CD14-positive monocyte (primary cell): ENCODE results near the gene LSS. TPM values are rescaled to one million over a fixed set of nuclear protein-coding genes. Genes with fewer than 3 reads are reported as not detected.
A peak's percentile ranks its signal among the peaks of the same experiment; 100 is the strongest.

Experiments used
- DNase-seq, 3 donors: peaks; one replicate each; pipeline ENCODE4 v3.0.0-alpha.2; 2011 to 2022
- H2AFZ ChIP-seq: 2 replicates; pipeline ENCODE4 v1.6.0; 2012; ENCODE audit warnings: mild to moderate bottlenecking, low read depth, low read length, inconsistent platforms; ENCODE audit not compliant: insufficient read depth, poor library complexity, severe bottlenecking
- H3K27ac ChIP-seq, 2 donors: 1 replicate in 1 of 2; 2 replicates in 1 of 2; pipeline ENCODE4 v1.5.1; 2012 to 2013; ENCODE audit warnings: low read length in 2 of 2, control low read depth in 1 of 2, inconsistent platforms in 1 of 2, low read depth in 1 of 2, mild to moderate bottlenecking in 1 of 2
- H3K27me3 ChIP-seq, 2 donors: one replicate each; pipeline versions ENCODE4 v1.6.0 to v1.6.1; 2011 to 2013; ENCODE audit warnings: low read length in 2 of 2; ENCODE audit not compliant: control insufficient read depth in 2 of 2, insufficient read depth in 2 of 2
- H3K36me3 ChIP-seq, 2 donors: replicated peaks in 1 of 2; 1 replicate in 1 of 2; 2 replicates in 1 of 2; pipeline versions ENCODE4 v1.5.1 to v1.6.1; 2012 to 2013; ENCODE audit warnings: low read length in 2 of 2, control low read depth in 1 of 2, inconsistent platforms in 1 of 2, mild to moderate bottlenecking in 1 of 2; ENCODE audit not compliant: insufficient read depth in 2 of 2, control insufficient read depth in 1 of 2
- H3K4me1 ChIP-seq, 2 donors: 1 replicate in 1 of 2; 2 replicates in 1 of 2; pipeline versions ENCODE4 v1.5.1 to v1.6.1; 2012 to 2013; ENCODE audit warnings: low read length in 2 of 2, control low read depth in 1 of 2, inconsistent platforms in 1 of 2, mild to moderate bottlenecking in 1 of 2, moderate library complexity in 1 of 2; ENCODE audit not compliant: insufficient read depth in 2 of 2, control insufficient read depth in 1 of 2
- H3K4me2 ChIP-seq: replicated peaks from 2 replicates; pipeline ENCODE3; 2012; ENCODE audit warnings: low read length, moderate library complexity, mild to moderate bottlenecking; ENCODE audit not compliant: poor library complexity, severe bottlenecking; ENCODE audit errors: extremely low read depth
- H3K4me3 ChIP-seq, 3 experiments: fragments of 200-600 bp in 1 of 3; sonication (generic) in 1 of 3; replicated peaks in 1 of 3; 1 replicate in 2 of 3; 2 replicates in 1 of 3; pipeline ENCODE4 v1.5.1; 2011 to 2013; ENCODE audit warnings: low read length in 3 of 3, mild to moderate bottlenecking in 3 of 3, control low read depth in 2 of 3, low read depth in 2 of 3, inconsistent platforms in 1 of 3, moderate library complexity in 1 of 3
- H3K79me2 ChIP-seq: 2 replicates; pipeline ENCODE4 v1.6.0; 2012; ENCODE audit warnings: mild to moderate bottlenecking, control low read depth, inconsistent platforms, low read length, moderate library complexity; ENCODE audit not compliant: insufficient read depth
- H3K9ac ChIP-seq: 2 replicates; pipeline ENCODE4 v1.6.0; 2017; ENCODE audit warnings: low read length, mild to moderate bottlenecking; ENCODE audit not compliant: insufficient read depth, poor library complexity, severe bottlenecking
- H3K9me3 ChIP-seq, 2 donors: replicated peaks in 1 of 2; 1 replicate in 1 of 2; 2 replicates in 1 of 2; pipeline versions ENCODE4 v1.5.1 to v1.6.1; 2012 to 2013; ENCODE audit warnings: low read length in 2 of 2, control low read depth in 1 of 2; ENCODE audit not compliant: control insufficient read depth in 1 of 2, insufficient read depth in 1 of 2
- H4K20me1 ChIP-seq: 2 replicates; pipeline ENCODE4 v1.6.0; 2012; ENCODE audit warnings: mild to moderate bottlenecking, low read length, control low read depth, moderate library complexity; ENCODE audit not compliant: insufficient read depth
- H3K27ac Mint-ChIP-seq, 7 donors: one replicate each; pipeline ENCODE4 v1.8.0; 2020; ENCODE audit warnings: mild to moderate bottlenecking in 7 of 7, mixed read lengths in 7 of 7, moderate library complexity in 6 of 7, inconsistent platforms in 2 of 7
- H3K27me3 Mint-ChIP-seq, 3 donors: one replicate each; pipeline ENCODE4 v1.8.0; 2021 to 2022; ENCODE audit warnings: low read depth in 3 of 3, mild to moderate bottlenecking in 3 of 3, mixed read lengths in 3 of 3, moderate library complexity in 3 of 3, inconsistent platforms in 1 of 3
- H3K36me3 Mint-ChIP-seq, 2 donors: one replicate each; pipeline ENCODE4 v1.8.0; 2020; ENCODE audit warnings: mixed read lengths in 2 of 2, inconsistent platforms in 1 of 2, mild to moderate bottlenecking in 1 of 2
- H3K4me1 Mint-ChIP-seq: one replicate; pipeline ENCODE4 v1.8.0; 2020; ENCODE audit warnings: mild to moderate bottlenecking, mixed read lengths
- H3K4me3 Mint-ChIP-seq, 2 donors: one replicate each; pipeline ENCODE4 v1.8.0; 2020; ENCODE audit warnings: mild to moderate bottlenecking in 2 of 2, mixed read lengths in 2 of 2, moderate library complexity in 1 of 2
- H3K9me3 Mint-ChIP-seq, 7 donors: one replicate each; pipeline ENCODE4 v1.8.0; 2020 to 2022; ENCODE audit warnings: mixed read lengths in 7 of 7, mild to moderate bottlenecking in 6 of 7, moderate library complexity in 6 of 7, inconsistent platforms in 2 of 7
- CTCF ChIP-seq: fragments of 200-600 bp; IDR thresholded peaks from one replicate; pipeline ENCODE4 v1.8.0; 2022; ENCODE audit warnings: antibody characterized with exemption, mild to moderate bottlenecking
- whole genome bisulfite sequencing: methylation state at CpG from one replicate; pipeline ENCODE4 v1.1.5; 2013; ENCODE audit warnings: missing lambda C conversion rate; ENCODE audit not compliant: insufficient coverage; 5-methylcytosine and 5-hydroxymethylcytosine counted together
- intact Hi-C, 2 donors: fragments of 100-400 bp; cut with micrococcal nuclease; formaldehyde crosslinking; loops; one replicate each; pipeline versions ENCODE4 v1.15.0 to v1.15.1; 2023
- polyA plus RNA-seq, 3 donors: library from polyadenylated mRNA; depleted of rRNA in 1 of 3; unstranded in 2 of 3; stranded (reverse) in 1 of 3; fragments of 300-500 nt in 2 of 3; fragments of >200 nt in 1 of 3; fragmentation: Illumina TruSeq in 2 of 3; gene quantifications; 1 replicate in 2 of 3; 2 replicates in 1 of 3; pipeline ENCODE4 v1.2.3, GENCODE V29; 2012 to 2021

The LSS gene
- polyA plus RNA-seq, 3 donors = 4.1 to 20.0 (median 4.9) TPM

- Mint-ChIP-seq H3K4me1 (no peaks in the 10 kb centered on the region), H3K27me3 (peaks cover 0 to 3% (median 0%) of the 10 kb centered on the region in 3 donors), H3K9me3 (peaks cover 0 to 2% (median 0%) of the 10 kb centered on the region in 7 donors), H3K27ac (peak overlapping the region in 2 of 7 donors; percentile 41 to 66), H3K36me3 (peaks cover 38 to 49% of the 10 kb centered on the region in 2 donors), H3K4me3 (no peak overlapping the region)
- no peak overlapping the region for H3K4me3 ChIP-seq
- peaks cover 0 to 24% of the 10 kb centered on the region in 2 donors for H3K36me3 ChIP-seq
- no peak overlapping the region for H2AFZ ChIP-seq
- intact Hi-C loops = no loop called here
- H3K4me2 ChIP-seq = no peak overlapping the region
- H3K27me3 ChIP-seq = no peaks in the 10 kb centered on the region
- H3K79me2 ChIP-seq = no peaks in the 10 kb centered on the region
- no peak for TF ChIP-seq CTCF
- 97% methylated on average over 21 of the region's 23 CpGs for WGBS
- no peaks in the 10 kb centered on the region for H3K9me3 ChIP-seq
- H3K27ac ChIP-seq = no peak overlapping the region
- DNase-seq = no peak
- no peaks in the 10 kb centered on the region for H4K20me1 ChIP-seq
- H3K9ac ChIP-seq = no peak overlapping the region
- H3K4me1 ChIP-seq = no peaks in the 10 kb centered on the region
These were observed 19.5 kb downstream of the LSS start for GRCh38 chr21:46208761-46209721.

GRCh38 chr21:46207920-46208591 is 20.5 kb downstream of the LSS start:
- no peak for DNase-seq
- 97% methylated on average over 25 of the region's 27 CpGs for WGBS
- Histone ChIP-seq H3K4me1 (no peaks in the 10 kb centered on the region), H3K9me3 (no peaks in the 10 kb centered on the region), H3K79me2 (no peaks in the 10 kb centered on the region), H3K27me3 (no peaks in the 10 kb centered on the region), H2AFZ (no peak overlapping the region), H3K36me3 (peaks cover 2 to 31% of the 10 kb centered on the region in 2 donors), H3K27ac (no peak overlapping the region), H3K9ac (no peak overlapping the region), H3K4me2 (no peak overlapping the region), H4K20me1 (no peaks in the 10 kb centered on the region), H3K4me3 (no peak overlapping the region)
- Mint-ChIP-seq H3K9me3 (peaks cover 0 to 2% (median 0%) of the 10 kb centered on the region in 7 donors), H3K4me3 (no peak overlapping the region), H3K4me1 (no peaks in the 10 kb centered on the region), H3K36me3 (peaks cover 39 to 53% of the 10 kb centered on the region in 2 donors), H3K27ac (peak overlapping the region in 2 of 7 donors; percentile 22 to 33), H3K27me3 (peaks cover 0 to 3% (median 0%) of the 10 kb centered on the region in 3 donors)
- no peak for TF ChIP-seq CTCF
- intact Hi-C loops = no loop called here
